GM19397 (cell line): Measurements from ENCODE around the gene HMGA1.

Source experiments
- ATAC-seq: cut with Tn5 transposase; IDR thresholded peaks from one replicate; pipeline ENCODE4 v1.9.1; 2021; ENCODE audit warnings: mild to moderate bottlenecking, moderate library complexity; ENCODE audit not compliant: unreplicated experiment

The HMGA1 gene

GRCh38 chr6:34236443-34237315 is at the start of gene HMGA1:
TSS of gene HMGA1 (plus strand) at chr6:34236873. CDS start at chr6:34240781, 3,908 bp downstream.
- ATAC-seq: peak; percentile 51

GRCh38 chr6:34189806-34190503 is 46.7 kb upstream of the HMGA1 start:
- ATAC-seq: no peak

DNA sequence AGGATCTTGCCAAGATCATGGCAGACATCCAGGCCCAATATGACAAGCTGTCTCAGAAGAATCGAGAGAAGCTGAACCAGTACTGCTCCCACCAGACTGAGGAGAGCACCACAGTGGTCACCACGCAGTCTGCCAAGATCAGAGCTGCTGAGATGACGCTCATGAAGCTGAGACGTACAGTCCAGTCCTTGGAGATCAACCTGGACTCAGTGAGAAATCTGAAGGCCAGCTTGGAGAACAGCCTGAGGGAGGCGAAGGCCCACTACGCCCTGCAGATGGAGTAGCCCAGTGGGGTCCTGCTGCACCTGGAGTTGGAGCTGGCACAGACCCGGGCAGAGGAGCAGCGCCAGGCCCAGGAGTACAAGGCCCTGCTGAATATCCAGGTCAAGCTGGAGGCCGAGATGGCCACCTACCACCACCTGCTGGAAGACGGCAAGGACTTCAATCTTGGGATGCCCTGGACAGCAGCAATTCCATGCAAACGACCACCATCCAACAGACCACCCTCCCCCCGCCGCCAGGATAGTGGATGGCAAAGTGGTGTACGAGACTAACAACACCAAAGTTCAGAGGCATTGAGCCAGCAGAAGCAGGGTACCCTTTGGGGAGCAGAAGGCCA is 46.1 kb upstream of the HMGA1 start:
- ATAC-seq: no peak

DNA sequence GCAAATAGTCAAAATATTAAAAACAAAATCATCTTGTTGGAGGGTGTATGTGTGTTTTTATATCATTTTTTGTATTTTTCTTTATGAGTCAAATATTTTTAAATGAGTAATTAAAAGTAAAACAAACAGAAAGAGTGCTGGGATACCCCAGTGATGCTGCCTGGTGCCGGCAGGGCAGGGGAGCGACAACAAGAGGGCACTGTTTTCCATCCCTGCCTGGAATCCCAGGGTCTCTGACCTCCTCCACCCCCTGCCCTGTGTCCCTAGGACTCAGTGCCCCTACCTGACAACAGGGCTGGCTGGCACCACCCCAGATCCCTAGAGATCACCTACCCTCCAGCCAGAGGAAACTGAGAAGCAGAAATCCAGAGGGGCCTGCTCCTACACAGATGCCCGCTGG is 41.9 kb upstream of the HMGA1 start:
- no peak for ATAC-seq

GRCh38 chr6:34195726-34196115 is 41.0 kb upstream of the HMGA1 start:
- no peak for ATAC-seq

DNA sequence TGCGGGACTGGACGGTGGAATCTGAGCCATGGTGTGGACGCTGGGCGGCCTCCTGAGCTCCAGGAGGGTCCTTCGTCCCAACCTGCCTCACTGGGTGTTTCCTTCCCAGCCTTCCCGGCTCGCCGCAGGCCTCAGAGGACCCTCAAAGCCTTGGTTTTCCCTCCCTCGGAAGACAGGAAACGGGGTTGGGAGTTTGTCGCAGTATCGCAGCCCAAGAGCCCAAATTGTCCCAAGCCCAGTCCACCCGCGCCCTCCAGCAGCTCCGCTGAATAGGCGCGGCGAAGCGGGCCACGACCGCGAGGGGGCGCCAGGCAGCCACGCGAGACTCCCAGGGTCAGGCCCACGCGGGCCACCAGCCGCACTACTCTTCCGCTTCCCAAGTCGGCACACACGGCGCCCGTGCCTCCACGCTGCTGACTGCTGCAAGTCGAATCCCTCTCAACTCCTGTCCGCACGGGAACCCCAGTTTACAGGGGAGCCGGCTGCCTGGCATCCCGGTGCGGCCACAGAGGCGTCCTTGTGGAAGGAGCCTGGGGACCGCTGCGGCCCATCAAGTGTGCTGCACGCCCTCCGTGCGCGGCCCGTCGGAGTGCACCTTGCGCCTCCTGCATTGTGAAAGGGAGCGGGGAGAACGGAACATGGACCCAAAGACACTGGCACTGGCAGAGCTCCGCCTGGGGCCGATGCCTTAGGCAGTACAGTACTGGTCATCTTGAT is 40.4 kb upstream of the HMGA1 start:
- peak; percentile 78 for ATAC-seq

GRCh38 chr6:34196833-34197195 is 39.9 kb upstream of the HMGA1 start:
- ATAC-seq: no peak

GRCh38 chr6:34200340-34200971 is 36.2 kb upstream of the HMGA1 start:
- no peak for ATAC-seq

DNA sequence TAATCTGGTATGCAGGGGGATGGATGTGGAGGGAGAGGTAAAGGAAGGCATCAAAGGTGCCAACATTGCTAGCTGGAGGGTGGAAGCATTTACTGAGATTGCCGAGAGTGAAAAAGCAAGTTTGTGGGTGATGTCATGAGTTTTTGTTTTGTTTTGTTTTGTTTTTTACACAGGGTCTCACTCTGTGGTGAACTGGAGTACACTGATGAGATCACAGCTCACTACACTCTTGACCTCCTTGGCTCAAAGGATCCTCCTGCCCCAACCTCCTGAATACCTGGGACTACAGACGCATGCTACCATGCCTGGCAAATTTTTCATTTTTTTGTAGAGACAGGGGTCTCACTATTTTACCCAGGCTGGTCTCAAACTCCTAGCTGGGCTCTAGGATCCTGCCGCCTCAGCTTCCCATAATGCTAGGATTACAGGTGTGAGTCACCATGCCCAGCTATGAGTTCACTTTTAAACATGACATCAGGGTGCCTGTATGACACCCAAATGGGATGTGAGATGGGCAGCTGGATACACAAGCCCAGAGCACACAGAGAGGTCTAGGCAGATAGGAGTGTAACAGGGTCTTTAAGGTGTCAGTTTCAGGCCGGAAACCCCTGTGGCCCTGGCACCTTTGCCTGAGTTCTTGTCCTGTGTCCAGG is 35.1 kb upstream of the HMGA1 start:
- no peak for ATAC-seq

DNA sequence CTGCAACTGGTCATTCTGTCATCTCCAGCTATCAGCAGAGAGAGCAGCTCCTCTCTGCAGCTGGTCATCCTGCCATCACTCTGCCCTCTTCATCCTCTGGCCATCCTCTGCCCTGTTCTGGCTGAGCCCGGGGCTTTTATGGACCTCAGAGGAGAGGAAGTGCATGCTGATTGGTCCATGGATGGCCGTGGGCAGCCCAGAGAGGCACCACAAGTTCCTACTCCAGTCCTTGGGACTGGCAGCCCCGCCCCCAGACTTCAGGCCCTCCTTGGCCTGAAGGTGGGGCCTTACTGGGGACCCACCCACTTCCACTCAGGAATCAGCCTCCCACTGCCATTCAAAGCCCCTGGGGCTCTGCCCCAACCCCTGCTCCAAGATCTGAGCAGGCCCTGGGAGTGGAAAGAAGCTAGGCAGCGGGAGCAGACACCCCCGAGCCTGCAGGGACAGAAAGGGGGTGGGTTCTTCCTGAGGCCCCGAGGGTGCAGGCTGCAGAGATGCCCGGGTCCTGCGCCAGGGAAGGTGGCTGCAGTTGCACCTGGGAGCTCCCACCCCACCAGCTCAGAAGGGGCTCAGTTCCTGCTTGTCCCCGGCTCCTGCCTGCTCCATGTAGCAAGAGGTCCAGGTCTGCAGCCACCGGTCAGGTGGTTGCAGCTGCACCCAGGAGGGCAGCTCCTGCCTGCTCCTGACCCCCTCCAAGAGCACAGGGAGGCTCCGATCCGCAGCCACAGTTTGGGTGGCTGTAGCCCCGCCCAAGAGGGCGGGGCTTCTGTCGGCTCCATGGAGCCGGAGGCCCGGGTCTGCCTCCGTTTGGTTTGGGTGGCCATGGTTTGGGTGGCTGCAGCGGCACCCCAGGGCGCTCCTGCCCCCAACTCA is 34.1 kb upstream of the HMGA1 start:
- ATAC-seq: no peak

DNA sequence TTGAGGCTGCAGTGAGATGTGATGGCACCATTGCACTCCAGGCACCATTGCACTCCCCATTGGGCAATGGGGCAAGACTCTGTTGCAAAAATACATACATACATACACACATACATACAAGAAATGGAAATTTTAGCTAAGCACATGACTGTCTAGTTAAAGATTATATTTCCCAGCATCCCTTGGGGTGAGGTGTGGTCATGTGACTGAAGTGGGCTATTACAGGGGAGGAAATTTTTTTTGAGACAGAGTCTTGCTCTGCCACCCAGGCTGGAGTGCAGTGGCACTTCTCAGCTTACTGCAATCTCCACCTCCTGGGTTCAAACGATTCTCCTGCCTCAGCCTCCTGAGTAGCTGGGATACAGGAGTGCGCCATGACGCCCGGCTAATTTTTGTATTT is 32.0 kb upstream of the HMGA1 start:
- ATAC-seq: no peak

DNA sequence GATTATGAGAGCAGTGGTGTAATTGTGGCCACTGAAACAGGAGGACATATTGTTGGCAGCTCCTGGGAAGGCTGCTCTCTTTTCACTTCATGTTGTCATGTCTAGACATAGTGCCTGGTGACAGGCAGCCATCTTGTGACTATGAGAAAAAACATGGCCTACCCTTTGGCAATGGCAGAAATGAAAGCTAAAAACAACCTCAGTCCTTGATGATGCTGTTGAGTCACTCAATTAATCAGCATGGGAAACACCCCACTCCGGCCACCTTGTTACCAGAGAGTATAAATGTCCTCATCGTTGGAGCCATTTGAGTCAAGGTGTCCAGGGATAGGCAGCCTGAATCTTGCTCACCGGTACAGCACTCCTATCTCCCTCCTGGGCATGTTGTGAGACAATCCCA is 31.2 kb upstream of the HMGA1 start:
- no peak for ATAC-seq

DNA sequence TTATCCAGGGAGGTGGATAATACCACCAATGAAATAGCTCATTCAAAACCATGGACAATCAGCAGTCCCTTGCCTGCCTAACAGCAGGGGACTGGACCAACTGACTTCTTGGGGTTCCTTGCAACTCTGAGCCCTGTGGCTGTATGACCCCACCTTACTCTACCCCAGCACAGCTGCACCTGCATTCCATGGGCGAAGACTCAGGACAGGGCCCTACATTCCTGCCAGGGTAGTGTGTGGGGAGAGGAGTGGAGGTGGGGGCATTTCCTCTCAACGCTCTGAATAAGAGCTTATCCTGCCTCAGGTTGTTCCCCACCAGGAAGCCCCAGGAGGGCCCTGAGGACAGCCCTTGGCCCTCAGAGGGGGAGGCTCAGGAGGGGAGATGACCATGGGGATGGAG is 30.8 kb upstream of the HMGA1 start:
- no peak for ATAC-seq

- ATAC-seq: no peak
These were observed 29.9 kb upstream of the HMGA1 start for GRCh38 chr6:34206726-34207125.

DNA sequence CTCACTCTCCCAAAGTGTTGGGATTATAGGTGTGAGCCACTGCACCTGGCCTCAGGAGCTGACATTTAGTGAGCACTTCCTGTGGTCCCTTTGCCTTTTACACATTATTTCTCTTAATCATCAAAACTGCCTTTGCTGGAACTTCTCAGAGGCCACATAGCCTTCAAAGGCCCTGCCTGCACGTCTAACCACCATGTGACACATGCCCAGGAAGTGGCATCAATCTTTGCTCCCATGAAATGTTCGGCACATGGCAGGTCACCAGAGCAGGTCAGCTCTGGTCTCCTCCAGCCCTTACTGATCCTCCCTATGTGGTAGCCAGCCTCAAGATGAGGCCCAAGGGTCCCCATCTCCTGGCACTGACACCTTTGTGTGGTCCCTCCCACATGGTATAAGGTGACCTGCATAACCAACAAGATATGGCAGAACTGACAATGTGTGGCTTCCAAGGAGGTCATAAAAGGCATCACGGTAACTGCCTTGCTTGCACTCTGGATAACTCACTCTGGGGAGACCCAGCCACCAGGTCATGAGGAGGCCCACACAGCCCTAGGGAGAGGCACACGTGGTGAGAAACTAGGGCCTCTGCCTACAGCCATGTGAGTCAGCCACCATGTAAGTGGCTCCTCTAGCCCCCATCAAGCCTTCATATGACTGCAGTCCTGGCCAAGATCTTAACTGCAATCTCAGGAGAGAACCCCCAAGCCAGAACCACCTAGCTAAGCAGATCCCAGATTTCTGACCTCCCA is 28.8 kb upstream of the HMGA1 start:
- no peak for ATAC-seq

DNA sequence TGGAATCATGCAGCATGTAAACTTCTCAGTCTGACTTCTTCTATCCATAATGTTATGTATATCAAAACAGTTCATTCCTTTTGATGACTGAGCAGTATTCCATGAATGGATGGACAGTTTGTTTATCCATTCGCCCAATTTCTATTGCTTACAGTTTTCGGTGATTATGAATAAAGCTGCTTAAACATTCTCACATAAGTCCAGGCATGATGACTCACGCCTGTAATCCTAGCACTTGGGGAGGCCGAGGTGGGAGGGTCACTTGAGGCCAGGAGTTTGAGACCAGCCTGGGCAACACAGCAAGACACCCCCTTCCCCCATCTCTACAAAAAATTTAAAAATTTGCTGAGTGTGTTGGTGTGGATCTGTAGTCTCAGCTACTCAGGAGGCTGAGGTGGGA is 22.9 kb upstream of the HMGA1 start:
- ATAC-seq: no peak

DNA sequence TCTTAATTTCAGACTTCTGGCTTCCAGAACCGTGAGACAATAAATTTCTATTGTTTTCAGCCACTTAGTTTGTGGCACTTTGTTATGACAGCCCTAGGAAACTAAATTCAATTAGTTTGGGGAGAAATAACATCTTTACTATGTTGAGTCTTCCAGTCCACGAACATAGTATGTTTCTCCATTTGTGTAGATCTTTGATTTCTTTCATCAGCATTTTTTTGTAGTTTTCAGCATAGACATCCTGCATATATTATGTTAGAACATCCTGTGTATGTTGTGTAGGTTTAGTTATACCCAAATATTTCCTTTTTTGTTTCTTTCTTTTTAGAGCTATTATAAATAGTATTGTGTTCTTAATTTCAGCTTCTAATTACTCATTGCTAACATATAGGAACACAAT is 18.0 kb upstream of the HMGA1 start:
- ATAC-seq: no peak

DNA sequence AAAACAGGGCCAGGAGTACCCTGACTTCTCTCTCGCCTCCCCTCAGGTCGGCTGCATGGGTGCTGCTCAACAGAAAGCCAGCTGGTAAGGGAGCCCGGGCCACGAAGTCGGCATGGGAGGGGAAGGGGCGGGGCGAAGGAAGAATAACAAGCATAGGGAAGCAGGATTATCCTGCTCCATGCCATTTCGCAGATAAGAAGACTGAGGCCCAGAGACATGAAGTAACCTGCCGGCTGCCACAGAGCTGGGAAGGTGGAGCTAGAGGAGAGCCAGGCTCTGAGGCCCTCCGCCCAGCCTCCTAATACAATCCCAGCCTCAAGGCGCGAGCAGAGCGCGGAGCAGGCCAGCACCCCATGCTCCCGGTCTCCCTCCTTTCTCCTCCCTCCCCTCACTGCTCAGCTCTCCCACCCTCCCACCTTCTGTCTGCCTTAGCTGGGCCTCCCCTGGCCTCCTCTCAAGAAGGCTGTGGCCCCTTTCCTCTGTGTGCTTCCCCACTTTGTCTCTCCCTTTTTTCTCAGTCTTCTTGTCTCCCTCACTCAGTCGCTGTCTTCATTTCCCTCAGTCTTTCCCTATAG is 13.2 kb upstream of the HMGA1 start:
- peak; percentile 23 for ATAC-seq
